Transverse colon (tissue), 3 donors: ENCODE data around the gene IGFL2.

Source experiments
- CTCF ChIP-seq, 5 experiments: fragments of 200-600 bp in 3 of 5; fragments of 450-650 bp in 2 of 5; sonication (generic) in 3 of 5; IDR thresholded peaks; 1 replicate in 2 of 5; 2 replicates in 3 of 5; pipeline ENCODE4 v1.5.1; 2016 to 2017; ENCODE audit warnings: antibody characterized with exemption in 5 of 5, inconsistent platforms in 3 of 5, mild to moderate bottlenecking in 2 of 5, moderate library complexity in 1 of 5
- POLR2A ChIP-seq: fragments of 450-650 bp; IDR thresholded peaks from one replicate; pipeline ENCODE4 v1.6.1; 2016; ENCODE audit warnings: antibody characterized with exemption, mild to moderate bottlenecking, moderate library complexity

- no peak for TF ChIP-seq CTCF (IDR thresholded peaks at IDR 0.05)
- no peak for TF ChIP-seq POLR2A
These were observed 5.7 kb upstream of the IGFL2 start for GRCh38 chr19:46142294-46142693.
